Activated CD8-positive, alpha-beta memory T cell treated with anti-CD3 and anti-CD28 coated beads, Interleukin-2, amount 50 U/mL, for 4 hours (primary cell): ENCODE data around the gene ZNF91.
"Not testable (repeated sequence)": the region's sequence is repeated elsewhere in the genome, so short reads cannot be mapped to it uniquely, and the experiment has no call there.

Experiments
- DNase-seq: peaks from one replicate; pipeline ENCODE4 v3.0.0-alpha.2; 2020

Gene ZNF91

DNA sequence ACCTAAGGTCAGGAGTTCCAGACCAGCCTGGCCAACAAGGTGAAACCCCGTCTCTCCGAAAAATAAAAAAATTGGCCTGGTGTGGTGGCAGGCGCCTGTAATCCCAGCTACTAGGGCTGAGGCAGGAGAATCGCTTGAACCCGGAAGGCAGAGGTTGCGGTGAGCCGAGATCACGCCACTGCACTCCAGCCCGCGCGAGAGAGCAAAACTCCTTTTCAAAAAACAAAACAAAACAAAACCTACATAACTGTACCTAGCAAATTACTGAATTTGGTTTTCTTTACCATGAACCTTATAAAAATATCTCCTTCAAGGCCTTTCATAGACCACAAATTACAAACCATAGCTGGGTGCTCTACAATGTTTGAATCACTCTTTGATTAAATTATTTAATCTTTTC, 760 bp downstream of the ZNF91 start:
- peak; percentile 35 for DNase-seq

DNA sequence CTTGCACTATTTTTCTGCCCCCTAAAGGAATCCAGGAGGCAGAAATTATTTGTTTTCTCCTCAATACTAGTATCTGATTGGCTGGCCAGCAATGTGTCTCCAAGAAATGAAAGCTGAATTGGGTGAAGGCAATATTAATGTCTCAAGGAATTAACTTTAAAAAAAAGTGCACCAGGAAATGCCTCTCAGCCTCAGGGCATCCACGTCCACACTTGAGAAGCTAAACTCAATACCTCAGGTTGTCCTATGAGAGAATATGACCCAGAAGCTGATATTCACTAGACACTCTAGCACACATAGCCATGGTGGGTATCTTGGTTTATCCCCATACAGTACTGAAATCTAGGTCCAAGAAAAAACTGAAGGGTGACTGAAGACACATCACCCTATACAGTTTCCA, 2.1 kb downstream of the ZNF91 start:
- no peak for DNase-seq

DNA sequence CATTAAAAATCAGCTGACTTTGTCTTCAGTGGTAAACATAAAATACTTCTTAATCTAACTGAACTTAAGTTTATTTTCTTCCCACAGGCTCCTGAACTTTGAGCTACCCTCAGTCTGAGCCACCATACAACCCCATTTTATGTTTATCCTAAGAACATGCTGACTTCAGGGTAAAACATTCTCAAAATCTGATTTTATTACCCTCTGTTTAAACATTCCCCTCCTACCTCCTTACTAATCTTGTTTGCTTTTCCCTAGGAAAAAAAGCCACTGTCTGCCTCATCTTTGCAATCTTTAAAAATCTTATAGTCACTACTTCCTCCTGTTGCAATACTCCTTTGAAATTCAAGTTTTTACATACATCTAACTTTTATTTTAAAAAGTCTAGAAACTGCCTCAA, 4.0 kb downstream of the ZNF91 start:
- DNase-seq = no peak

DNA sequence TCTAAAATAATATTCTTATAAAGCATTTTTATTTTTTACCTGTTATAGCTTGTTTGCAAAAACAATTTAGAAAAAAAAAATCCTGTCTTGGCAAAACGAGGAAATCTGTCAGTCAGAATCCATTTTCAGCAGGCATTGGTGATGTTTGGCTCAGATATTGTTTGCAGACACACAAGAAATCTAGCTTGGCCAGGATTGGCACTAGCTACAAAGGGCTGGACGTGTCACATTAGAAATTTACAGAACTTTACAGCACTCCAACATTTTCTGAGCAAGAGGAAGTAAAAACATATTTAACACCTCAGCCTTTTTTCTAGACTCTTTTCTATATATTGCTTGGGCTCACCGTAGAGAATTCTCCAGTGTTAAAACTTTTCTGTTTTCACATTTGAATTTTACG, 9.9 kb downstream of the ZNF91 start:
- no peak for DNase-seq

DNA sequence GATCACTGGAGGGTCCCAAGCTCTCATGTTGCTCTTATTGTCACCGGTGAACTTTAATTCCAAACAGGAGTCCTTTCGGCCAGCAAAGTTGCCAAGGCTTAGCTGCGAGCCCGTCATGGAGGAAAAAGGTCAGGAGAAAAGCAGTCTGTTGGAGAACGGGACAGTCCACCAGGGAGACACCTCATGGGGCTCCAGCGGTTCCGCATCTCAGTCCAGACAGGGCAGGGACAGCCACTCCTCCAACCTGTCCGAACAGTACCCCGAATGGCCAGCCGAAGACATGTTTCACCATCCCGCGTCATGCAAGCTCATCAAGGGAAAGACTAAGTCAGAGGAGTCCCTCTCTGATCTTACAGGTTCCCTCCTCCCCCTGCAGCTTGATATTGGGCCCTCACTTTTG, 10.4 kb downstream of the ZNF91 start:
- DNase-seq = no peak

DNA sequence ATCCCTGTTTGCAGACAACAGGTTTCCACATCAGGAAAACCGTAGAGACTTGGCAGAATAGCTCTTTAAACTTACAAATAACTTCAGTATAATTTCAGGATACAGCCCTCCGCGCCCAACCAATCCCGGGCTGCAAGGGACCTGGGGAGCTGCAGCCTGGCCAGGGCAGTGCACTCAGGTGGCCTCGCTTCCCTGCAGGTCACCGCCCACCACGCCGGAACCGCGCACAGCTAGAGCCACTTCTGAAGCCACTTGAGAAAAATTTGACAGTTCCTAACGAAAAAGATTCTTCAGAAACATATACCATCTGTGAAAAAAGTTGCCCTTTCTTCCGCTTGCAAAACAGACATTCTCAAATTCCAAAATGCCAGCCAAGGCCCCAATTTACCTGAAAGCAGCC, 11.1 kb downstream of the ZNF91 start:
- no peak for DNase-seq

DNA sequence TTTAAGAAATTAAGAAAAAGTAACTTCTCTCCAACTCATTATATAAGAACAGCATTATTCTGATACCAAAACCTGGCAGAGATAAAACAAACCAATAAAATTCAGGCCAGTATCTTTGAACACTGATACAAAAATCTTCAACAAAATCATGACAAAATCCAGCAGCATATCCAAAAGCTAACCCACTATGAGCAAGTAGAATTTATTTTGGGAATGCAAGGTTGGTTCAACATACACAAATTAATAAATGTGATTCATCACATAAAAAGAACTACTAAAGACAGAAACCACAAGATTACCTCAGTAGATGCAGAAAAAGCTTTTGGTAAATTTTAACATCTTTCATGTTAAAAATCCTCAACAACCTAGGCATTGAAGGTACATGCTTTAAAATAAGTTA, 12.3 kb downstream of the ZNF91 start:
- no peak for DNase-seq

DNA sequence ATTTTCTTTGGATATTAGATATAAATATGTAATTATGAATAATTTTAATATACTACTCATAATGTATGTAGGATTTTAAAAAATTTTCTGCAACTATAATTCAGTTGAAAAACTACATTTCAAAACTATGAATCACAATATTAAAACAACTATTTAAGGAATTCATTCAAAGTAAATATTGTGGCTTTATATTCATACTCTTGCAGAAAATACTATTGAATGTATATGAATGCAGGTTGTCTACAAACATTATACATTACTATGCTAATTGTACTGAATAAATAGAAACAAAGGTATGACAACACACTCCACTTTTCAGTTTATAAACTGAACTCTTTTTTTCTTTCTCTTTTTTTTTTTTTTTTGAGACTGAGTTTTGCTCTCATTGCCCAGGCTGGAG, 14.2 kb downstream of the ZNF91 start:
- DNase-seq = no peak

DNA sequence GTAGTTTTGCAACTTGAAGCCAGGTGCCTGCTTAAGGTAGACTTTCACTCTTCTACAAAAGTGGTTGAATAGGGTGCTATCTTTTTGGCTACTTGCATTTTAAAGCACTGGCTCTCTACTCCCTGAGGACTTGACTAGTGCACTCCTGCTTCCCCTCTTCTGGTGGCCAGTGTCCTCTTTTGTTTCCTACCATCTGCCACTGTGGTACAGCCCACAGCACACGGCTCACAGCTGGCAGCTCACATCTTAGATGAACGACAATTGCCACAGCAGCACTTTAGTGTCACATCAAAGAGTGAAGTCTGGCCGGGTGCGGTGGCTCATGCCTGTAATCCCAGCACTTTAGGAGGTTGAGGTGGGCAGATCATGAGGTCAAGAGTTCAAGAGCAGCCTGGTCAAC, 15.6 kb downstream of the ZNF91 start:
- DNase-seq = not testable (repeated sequence)

DNA sequence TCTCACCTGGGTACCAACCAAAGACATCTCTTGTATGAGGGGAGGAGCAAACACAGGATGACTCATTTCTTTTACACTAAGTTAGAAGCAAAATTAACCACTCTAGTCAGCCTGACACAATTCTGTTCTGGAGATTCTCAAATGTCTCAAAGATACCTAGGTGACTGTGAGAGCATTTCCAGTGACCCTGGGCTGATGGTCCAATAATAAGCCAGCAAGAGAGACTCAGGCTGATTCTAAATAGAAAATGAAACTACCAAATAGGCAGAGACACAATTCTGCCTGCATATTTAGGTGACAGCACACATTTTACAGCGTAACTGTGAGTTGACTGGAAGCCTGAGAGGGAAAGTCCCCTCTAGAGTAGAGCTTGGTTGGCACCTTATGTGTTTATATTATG, 16.3 kb downstream of the ZNF91 start:
- DNase-seq = no peak

DNA sequence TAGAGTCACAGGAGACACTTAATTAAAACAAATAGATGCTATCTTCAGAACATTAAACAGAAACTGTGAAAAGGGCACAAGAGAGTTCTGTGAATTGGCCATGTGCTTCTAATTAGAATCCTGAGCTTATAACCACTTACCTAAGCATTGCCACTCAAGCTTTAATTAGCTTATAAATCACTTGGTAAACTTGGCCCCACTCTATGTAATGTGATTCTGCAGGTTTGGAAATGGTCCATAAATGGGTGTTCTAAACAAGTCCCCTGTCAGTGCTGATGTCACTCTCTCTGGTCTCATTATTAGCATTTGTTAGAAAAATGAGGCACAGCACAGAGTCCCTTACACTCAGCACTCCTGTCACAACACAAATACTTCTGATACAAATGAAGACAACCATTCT, 18.0 kb downstream of the ZNF91 start:
- no peak for DNase-seq

DNA sequence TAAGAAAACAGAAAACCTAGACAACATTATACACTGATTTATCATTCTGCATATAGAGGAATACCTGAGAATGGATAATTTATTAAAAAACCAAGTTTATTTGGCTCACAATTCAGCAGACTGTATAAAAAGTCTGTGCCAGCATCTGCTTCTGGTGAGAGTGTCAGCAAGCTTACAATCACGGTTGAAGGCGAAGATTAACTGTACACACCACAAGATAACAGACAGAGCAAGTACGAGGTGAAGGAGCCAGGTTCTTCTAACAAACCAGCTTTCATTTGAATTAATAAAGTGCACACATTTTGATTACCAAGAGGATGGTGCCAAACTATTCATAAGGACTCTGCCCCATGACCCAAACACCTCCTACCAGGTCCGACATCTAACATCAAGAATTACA, 28.8 kb downstream of the ZNF91 start:
- DNase-seq = no peak

DNA sequence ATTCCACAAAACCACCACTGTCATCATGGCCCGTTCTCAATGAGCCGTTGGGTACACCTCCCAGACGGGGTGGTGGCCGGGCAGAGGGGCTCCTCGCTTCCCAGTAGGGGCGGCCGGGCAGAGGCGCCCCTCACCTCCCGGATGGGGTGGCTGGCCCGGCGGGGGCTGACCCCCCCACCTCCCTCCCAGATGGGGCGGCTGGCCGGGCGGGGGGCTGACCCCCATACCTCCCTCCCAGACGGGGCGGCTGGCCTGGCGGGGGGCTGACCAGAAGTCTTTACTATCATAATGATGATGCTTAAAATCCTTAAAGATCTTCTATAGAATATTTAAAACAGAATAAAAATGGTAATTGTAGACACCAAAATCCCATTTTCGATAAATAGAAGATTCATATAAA, 29.2 kb downstream of the ZNF91 start:
- DNase-seq = not testable (repeated sequence)

DNA sequence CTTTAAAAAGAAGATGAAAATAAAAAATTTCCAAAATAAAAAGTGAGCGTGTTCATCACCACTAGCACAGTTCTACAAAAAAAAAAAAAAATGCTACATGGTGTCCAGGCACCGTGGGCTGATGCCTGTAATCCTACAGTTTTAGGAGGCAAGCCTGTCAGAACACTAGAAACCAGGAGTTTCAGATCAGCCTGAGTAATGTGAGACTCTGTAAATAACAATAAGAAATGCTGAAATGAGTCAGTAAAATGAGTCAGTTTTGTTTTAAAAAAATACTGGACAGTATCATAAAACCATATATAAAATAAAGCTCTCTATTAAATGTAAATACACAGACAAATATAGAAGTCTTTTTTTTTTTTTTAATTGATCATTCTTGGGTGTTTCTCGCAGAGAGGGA, 30.0 kb downstream of the ZNF91 start:
- no peak for DNase-seq

DNA sequence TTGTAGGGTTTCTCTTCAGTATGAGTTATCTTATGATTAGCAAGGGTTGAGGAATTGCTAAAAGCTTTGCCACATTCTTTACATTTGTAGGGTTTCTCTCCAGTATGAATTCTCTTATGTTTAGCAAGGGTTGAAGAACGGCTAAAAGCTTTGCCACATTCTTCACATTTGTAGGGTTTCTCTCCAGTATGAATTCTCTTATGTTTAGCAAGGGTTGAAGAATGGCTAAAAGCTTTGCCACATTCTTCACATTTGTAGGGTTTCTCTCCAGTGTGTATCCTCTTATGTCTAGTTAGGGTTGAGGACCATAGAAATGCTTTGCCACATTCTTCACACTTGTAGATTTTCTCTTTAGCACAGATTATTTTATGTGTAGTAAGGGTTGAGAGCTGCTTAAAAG, 33.4 kb downstream of the ZNF91 start:
- DNase-seq = not testable (repeated sequence)

DNA sequence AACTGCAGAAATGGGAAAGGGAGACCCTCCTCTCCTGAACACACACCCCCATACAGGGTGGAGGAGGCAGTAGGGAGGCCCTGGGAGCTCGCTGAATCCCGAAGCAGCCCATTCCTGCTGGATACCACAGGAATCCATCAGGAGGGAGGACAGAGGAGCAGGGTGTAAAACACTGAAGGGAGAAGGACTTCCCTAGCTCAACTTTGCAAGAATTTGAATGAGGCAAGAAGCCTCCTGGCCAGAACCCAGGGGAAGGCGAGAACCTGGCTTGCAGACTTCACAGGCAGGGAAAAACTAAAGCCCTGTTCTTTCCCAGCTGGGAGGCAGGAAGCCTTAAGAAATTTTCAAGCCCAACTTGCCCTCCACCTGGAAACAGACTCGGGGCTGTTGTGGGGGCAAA, 43.5 kb downstream of the ZNF91 start:
- DNase-seq = no peak

DNA sequence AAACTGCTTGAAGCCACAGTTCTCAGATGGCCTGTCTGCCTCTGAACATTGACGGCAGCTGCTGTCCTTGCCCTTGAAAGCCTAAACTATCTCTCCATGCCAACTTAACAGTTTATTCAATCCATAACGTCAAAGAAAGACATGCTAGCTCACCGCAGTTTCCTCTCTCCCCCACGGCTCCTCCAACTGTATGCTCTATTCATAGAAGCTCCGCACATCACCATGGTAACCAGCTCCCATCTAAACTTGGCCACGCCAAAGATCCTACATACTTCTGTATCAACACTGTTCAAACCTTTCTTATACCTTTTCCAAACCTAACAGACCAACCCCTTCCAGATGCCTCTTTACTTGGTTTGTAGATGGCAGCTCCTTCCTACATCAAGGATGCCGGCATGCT, 48.6 kb downstream of the ZNF91 start:
- no peak for DNase-seq

DNA sequence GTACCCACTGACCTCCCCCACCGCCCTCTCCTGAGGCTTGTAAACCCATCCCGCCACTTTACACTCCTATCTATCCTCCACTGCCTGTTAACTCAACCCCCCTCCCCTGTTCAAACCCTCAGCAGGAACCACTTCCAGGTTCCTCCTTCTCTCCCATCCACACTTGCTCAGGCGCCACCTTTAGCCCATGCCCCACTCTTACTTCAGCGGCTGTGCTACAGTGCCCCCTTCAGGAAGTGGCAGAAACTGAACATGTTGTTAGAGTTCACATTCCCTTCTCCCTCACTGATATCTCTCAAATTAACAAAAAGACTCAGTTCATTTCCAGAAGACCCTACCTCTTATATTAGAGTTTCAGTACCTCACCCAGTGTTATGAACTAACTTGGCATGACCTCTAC, 49.4 kb downstream of the ZNF91 start:
- no peak for DNase-seq

DNA sequence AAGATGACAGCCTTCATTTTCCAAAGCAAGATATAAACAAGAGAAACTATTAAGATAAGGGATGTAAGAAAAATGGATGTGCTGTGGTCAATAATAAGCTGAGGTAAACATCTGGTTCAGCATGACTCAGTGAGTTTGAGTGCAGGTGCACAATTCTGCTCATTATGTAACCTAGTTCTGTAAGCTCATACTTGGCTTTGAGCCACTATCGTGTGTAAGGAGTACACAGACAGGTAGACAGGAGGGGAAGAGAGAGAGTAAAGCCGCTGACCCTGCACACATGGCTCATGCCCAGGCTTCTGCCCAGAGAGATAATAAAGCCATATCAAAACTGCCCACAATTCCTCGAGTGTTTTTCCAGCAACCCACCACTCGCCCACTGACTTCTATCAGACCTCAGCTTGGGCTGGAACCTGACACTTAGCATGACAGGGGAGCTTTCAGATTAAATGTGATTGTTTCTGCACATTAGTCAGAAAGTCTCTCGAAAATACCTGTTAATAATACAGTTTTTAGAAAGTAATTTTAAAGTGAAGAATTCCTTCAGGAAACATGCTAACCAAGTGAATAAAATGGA, 51.7 kb downstream of the ZNF91 start:
- DNase-seq = no peak

DNA sequence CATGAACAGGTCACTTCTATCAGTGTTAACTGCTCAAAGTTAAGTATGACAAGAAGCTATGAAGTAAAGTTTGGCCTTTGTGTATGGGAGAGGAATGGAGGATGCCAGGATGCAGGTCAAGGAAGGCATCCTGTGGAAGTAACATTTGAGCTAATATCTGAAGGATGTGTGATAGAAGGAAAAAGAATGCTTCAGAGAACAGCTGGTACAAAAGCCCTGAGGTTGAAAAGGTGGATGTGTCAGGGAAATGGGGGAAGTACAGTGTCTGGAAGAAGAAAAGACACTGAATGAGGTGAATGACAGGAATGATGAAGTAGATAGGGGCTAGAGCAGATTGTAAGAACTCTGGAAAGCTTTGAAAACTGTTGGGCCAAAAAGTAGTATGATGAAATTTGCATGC, 67.1 kb downstream of the ZNF91 start:
- DNase-seq = no peak

DNA sequence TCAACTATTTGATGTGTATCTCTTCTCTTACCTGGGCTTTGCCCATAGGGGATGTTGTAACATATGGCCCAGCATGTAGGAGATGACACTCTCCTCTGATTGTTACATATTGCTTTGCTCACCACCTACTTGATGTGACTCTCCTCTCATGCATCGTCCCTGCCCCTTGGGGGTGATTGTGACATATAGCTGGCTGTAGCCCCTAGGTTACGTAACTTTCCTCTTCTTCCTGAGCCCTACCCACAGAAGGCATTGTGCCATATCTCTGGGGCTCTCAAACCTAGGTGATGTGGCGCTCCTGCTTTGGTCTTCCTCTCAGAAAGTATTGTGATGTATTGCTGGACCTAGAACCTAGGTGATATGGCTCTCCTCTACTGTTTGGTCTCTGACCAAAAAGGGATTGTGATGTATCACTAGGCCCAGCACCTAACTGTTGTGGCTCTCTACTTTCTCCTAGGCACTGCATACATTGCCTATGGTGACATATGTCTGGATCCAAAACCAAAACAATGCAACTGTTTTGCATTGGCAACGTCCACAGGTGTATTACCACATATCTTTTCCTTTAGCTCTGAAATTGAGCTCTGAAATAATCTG, 73.2 kb downstream of the ZNF91 start:
- no peak for DNase-seq

DNA sequence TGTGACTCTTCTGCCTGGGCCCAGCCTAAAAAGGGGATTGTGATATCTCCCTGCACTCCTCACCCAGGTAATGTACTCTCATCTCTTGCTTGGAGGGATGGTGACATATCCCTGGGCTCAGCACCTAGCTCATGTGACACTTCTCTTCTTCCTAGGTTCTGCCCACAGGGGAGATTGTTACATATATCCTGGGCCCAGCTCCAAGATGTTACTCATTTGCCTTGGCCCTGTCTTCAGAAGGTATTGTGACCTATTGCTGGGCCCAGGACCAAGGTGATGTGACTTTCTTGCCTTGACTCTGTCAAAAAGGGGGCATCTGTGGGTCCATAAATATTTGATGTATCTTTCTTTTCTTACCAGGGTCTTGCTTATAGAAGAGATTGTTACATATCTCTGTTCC, 73.9 kb downstream of the ZNF91 start:
- not testable (repeated sequence) for DNase-seq

DNA sequence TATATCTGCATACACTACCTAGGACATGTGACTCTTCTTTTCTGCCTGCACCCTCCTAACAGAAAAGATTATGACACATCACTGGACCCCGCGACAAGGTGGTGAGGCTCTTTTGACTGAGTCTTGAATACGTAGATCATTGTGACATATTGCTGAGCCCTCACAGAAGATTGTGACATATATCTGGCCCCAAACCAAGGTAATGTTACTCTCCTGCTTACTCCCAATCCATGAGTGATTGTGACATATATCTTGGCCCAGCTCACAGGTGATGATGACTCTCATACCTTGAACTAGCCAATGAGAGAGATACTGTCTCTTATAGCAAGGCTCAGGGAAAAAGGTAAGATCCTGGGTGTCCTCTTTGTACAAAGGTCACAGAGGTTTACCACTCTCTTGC, 75.7 kb downstream of the ZNF91 start:
- DNase-seq = not testable (repeated sequence)

DNA sequence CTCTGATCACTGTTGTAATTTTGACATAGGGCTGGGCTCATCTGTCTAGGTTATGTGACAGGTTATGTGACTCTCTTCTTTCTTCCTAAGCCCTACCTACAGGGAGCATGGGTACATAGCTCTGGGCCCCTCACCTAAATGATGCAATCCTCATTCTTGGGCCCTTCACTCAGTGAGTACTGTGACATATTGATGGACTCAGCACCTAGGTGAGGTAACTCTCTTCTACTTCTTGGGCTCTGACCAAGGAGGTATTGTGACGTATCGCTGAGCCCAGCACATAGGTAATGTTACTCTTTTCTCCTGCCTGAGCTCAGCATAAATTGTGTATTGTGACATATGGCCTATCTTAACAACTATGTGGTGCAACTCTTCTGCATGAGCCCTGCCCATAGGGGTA, 76.3 kb downstream of the ZNF91 start:
- DNase-seq = not testable (repeated sequence)

DNA sequence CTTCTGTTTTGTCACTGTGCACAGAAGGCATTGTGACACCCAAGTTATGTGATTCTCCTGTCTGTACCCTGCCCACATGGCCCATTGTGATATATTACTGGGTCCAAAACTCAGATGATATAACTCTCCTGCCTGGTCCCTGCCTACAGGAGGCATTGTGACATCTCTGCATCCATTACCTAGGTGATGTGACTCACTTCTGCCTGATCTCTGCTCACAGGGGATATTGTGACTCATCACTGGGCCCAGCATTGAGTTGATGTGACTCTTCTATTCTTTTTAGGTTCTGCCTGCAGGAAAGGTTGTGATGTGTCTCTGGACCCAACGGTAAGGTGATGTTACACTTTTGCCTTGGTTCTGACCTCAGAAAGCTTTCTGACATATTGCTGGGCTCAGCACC, 77.1 kb downstream of the ZNF91 start:
- DNase-seq = no peak

DNA sequence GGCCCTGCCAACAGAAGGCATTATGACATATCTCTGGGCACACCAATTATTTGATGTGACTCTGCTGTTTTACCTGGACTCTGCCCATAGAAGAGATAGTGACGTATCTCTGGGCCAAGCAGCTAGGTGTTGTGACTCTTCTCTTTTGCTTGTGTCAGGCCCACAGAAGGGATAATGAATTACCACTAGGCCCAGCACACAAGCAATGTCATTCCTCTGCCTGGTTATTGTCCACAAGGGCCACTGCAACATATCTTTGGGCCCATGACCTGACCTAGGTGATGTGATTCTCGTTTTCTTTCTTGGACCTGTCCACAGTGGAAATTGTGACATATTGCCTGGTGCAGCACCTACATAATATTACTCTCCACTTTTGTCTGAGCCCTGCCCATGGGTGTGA, 80.0 kb downstream of the ZNF91 start:
- DNase-seq = no peak
